ENCODE results near the gene CCK.

CCK gene

DNA sequence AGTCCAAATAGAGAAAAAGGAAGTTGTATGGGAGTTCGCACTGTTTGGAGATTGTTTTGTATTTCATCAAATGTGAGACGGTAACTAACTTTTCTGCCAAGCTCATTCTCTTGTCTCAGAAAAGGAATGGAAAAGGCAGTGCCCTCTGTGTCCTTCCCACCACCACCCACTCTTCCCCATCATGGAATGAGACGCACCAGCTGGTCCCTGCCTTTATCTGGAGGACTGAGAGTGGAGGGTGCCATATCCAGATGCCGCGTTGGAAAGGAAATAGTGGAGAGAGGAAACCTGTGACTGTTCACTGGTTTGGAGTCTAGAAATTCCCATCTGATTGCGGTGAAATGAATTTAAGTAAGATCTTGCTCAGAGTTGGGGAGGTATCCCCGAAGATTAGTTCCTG, 3.7 kb upstream of the CCK start:
- no peaks in the 10 kb centered on the region for H3K79me2 ChIP-seq (ENCODE audit: insufficient read depth, low read depth)
- H2AFZ ChIP-seq (ENCODE audit: low read depth): no peak overlapping the region
- H3K9ac ChIP-seq: no peak overlapping the region
- no peak overlapping the region for H3K4me2 ChIP-seq
- no peak overlapping the region for H3K27ac ChIP-seq
- H4K20me1 ChIP-seq (ENCODE audit: insufficient read depth): no peaks in the 10 kb centered on the region
- TF ChIP-seq, protein P1, sequence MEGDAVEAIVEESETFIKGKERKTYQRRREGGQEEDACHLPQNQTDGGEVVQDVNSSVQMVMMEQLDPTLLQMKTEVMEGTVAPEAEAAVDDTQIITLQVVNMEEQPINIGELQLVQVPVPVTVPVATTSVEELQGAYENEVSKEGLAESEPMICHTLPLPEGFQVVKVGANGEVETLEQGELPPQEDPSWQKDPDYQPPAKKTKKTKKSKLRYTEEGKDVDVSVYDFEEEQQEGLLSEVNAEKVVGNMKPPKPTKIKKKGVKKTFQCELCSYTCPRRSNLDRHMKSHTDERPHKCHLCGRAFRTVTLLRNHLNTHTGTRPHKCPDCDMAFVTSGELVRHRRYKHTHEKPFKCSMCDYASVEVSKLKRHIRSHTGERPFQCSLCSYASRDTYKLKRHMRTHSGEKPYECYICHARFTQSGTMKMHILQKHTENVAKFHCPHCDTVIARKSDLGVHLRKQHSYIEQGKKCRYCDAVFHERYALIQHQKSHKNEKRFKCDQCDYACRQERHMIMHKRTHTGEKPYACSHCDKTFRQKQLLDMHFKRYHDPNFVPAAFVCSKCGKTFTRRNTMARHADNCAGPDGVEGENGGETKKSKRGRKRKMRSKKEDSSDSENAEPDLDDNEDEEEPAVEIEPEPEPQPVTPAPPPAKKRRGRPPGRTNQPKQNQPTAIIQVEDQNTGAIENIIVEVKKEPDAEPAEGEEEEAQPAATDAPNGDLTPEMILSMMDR (conservative IDR thresholded peaks at IDR 0.05; ENCODE audit: low read depth, low read length): no peak
- no peaks in the 10 kb centered on the region for H3K4me1 ChIP-seq (ENCODE audit: low read depth, poor library complexity, severe bottlenecking)
- H3K4me3 ChIP-seq (IDR thresholded peaks at IDR 0.05; ENCODE audit: insufficient read depth, low read depth, low read length): no peak overlapping the region
- H3K27me3 ChIP-seq (ENCODE audit: insufficient read depth, low read depth): no peaks in the 10 kb centered on the region
- H3K36me3 ChIP-seq (ENCODE audit: insufficient read depth): no peaks in the 10 kb centered on the region

DNA sequence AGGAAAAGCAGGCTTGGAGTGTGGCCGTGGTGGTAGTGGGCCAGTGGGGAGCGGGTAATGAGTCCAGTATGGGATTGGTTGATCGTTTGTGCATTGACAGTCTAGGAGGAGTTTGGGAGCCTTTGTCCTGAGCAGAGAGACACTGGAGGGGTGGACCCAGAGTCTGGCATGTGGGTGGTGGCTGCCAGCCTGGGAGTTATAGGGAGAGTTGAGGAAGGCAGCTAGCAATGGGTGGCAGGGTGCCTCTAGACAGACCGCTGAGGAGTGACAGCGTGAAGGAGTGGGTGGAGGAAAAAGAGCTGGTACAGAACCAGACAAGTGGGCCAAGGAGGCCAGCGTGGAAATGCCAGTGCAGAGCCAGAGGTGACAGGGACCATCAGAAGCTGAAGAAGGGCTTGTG, 1.9 kb upstream of the CCK start:
- Histone ChIP-seq H2AFZ (ENCODE audit: low read depth) (no peak overlapping the region), H3K27ac (no peak overlapping the region), H3K9ac (no peak overlapping the region), H3K4me1 (ENCODE audit: low read depth, poor library complexity, severe bottlenecking) (no peaks in the 10 kb centered on the region), H3K79me2 (ENCODE audit: insufficient read depth, low read depth) (no peaks in the 10 kb centered on the region), H3K36me3 (ENCODE audit: insufficient read depth) (no peaks in the 10 kb centered on the region), H3K27me3 (ENCODE audit: insufficient read depth, low read depth) (no peaks in the 10 kb centered on the region), H3K4me3 (IDR thresholded peaks at IDR 0.05; ENCODE audit: insufficient read depth, low read depth, low read length) (no peak overlapping the region), H3K4me2 (no peak overlapping the region), H4K20me1 (ENCODE audit: insufficient read depth) (no peaks in the 10 kb centered on the region)
- TF ChIP-seq, protein P1 (conservative IDR thresholded peaks at IDR 0.05; ENCODE audit: low read depth, low read length): no peak

DNA sequence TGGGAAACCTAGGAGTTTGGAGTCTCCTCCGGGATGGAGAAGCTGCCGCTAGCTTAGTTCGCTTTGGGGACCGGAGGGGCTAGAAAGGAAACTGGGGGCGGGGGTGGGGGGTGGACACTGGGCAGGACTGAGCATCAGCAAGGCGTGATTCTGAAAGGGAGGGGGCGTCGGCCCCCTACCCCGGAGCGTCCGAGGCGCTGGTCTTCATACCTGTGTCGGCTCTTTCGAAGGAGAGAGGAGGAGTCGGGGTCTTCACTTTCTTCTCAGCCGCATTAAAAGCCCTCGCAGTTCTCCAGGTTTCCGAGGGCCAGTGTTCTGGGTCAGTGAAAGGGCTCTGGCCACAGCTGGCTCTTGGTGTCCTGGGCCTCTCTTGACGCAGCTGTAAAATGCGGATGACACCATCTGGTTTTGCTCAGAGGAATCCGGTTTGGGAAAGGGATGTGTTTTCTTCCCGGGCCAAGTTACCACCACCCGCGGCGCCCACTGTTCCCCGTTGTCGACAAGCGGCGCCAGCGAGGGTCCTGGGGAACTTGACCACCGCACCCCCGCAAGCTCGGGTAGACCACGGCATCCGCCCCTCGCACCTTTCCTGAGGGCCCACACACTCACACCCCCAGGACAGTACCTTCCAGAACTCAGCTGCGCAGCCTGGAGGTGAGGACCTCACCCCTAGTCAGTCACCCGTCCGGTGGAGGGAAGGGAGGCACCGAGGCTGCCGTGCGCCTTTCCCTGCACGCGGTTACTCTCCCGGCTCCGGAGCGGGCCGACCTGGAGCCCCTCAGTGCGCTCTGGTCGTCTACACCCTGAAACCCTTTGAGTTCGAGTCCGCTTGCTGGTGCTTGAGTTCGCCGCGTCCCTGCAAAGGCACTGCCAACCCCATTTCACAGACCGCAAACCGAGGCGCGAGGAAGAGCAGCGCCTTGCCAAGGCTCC, 660 bp downstream of the CCK start:
- H3K4me1 ChIP-seq (ENCODE audit: low read depth, poor library complexity, severe bottlenecking): no peaks in the 10 kb centered on the region
- H4K20me1 ChIP-seq (ENCODE audit: insufficient read depth): no peaks in the 10 kb centered on the region
- no peaks in the 10 kb centered on the region for H3K27me3 ChIP-seq (ENCODE audit: insufficient read depth, low read depth)
- no peaks in the 10 kb centered on the region for H3K36me3 ChIP-seq (ENCODE audit: insufficient read depth)
- H3K4me3 ChIP-seq (IDR thresholded peaks at IDR 0.05; ENCODE audit: insufficient read depth, low read depth, low read length): no peak overlapping the region
- no peak overlapping the region for H3K4me2 ChIP-seq
- H2AFZ ChIP-seq (ENCODE audit: low read depth): no peak overlapping the region
- TF ChIP-seq, protein P1 (conservative IDR thresholded peaks at IDR 0.05; ENCODE audit: low read depth, low read length): no peak
- no peak overlapping the region for H3K9ac ChIP-seq
- no peak overlapping the region for H3K27ac ChIP-seq
- H3K79me2 ChIP-seq (ENCODE audit: insufficient read depth, low read depth): no peaks in the 10 kb centered on the region

DNA sequence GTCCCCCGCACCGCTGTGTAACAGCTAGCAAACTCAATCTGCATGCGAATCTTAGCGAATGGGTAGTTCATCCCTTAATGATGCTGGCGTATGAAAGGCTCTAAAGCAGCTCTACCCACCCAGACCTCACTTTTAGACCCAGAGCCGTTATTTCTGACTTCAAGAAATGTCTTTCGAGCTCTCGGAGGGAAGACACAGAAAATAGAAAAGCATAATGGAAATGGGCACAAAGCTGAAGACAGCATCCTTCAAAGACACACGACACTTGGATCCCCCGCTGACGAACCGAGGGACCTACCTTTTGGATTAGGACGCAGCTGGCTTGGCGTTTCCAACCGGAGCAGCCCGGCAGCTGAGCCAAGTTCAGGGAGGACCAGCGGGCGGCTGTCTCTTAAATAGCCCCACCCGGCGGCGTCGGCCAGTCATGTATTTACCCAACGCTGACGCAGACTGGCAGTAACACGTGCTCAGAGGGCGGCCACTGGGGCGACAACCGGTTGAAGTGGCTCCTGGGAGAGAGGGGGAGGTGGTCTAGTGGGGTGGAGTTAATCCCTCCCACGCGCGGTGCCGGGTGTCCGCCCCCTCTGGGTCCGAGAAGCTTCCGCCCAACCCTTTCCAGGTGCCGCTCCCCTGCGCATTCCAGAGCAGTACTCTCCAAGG, 1.5 kb downstream of the CCK start:
- H3K27me3 ChIP-seq (ENCODE audit: insufficient read depth, low read depth): no peaks in the 10 kb centered on the region
- TF ChIP-seq, protein P1 (conservative IDR thresholded peaks at IDR 0.05; ENCODE audit: low read depth, low read length): no peak
- H3K36me3 ChIP-seq (ENCODE audit: insufficient read depth): no peaks in the 10 kb centered on the region
- no peaks in the 10 kb centered on the region for H3K4me1 ChIP-seq (ENCODE audit: low read depth, poor library complexity, severe bottlenecking)
- H3K4me3 ChIP-seq (IDR thresholded peaks at IDR 0.05; ENCODE audit: insufficient read depth, low read depth, low read length): no peak overlapping the region
- H3K9ac ChIP-seq: no peak overlapping the region
- no peak overlapping the region for H3K4me2 ChIP-seq
- H3K27ac ChIP-seq: no peak overlapping the region
- no peak overlapping the region for H2AFZ ChIP-seq (ENCODE audit: low read depth)
- no peaks in the 10 kb centered on the region for H3K79me2 ChIP-seq (ENCODE audit: insufficient read depth, low read depth)
- H4K20me1 ChIP-seq (ENCODE audit: insufficient read depth): no peaks in the 10 kb centered on the region

Data from KMS-11 (cell line).